Metanephros (tissue), 1 donor: ENCODE data around the gene PDZK1IP1. TPM values are rescaled to one million over a fixed set of nuclear protein-coding genes. Genes with fewer than 3 reads are reported as not detected.

ENCODE experiments used
- total RNA-seq: library from RNA; depleted of rRNA; stranded (reverse); fragments of >200 nt; gene quantifications from one replicate; pipeline ENCODE4 v1.2.3, GENCODE V29; 2014

The PDZK1IP1 gene
- total RNA-seq = 28.4 TPM

GRCh38 chr1:47189844-47190508, at the start of gene PDZK1IP1:
Gene PDZK1IP1, minus strand, starts transcription at chr1:47190036. Its CDS starts 104 bp downstream, at chr1:47189932.

DNA sequence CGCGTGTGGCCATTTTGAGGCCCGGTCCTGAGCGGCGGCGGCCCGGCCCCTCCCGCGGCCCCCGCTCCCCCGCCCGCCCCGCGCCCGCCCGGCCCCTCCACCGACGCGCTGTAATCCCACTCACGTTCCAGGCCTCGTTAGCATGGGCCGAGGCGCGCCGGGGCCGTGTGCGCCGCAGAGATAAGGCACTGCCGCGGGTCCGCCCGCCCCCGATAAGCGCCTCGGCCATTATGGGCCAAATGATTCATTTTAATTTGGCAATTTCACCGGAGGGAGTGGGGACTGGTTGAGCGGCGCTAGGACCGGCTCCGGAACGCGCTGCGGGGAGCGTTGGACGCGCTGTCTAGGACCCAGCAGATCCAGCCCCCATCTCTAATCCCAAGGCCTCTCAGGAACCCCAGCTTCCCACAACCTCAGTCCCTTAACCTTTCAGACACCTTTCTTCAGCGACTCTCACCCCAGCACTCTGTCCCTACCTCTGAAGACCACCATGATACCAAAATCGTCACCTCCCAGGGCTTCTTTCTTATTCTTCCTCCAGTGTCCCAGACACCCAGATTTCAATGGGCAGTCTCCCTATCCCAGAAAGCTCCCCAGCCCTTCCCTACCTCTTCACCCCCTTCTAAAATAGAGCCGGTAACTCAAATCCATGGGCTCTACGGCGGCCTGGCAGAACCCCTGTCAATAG, 42.5 kb upstream of the PDZK1IP1 start, which contains the start of gene TAL1:
TSS of gene TAL1 (minus strand) at position 39 of the 688 bp plus-strand sequence. CDS start 6,337 bp downstream, outside the sequence.

DNA sequence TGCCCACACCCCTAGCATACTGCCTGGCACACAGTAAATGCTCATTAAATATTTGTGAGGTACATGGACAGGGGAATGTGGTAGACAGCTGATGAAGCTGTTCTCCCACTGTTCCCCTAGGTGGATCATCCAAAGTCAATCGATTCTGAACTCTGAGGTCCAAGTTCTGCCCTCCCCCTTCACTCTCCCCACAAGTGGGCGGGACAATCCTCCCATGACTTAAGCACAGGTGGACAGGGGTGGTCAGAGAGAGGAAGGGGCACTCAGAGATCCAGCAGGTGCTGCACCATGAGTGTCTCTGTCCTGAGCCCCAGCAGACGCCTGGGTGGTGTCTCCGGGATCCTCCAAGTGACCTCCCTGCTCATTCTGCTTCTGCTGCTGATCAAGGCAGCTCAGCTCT, 52.6 kb downstream of the PDZK1IP1 start, which contains the start of gene CYP4A22:
TSS of gene CYP4A22 (plus strand) at position 244 of the 400 bp plus-strand sequence. CDS start at position 289, 45 bp downstream.

Other genes with a start within 250 kb of the PDZK1IP1 start
- gene CYP4A11, start 248.6 kb downstream of the PDZK1IP1 start, total RNA-seq = 22.1 TPM
- 7.4 TPM for gene CYP4X1, start 166.4 kb downstream of the PDZK1IP1 start, total RNA-seq
- gene CYP4Z1, start 122.8 kb downstream of the PDZK1IP1 start, total RNA-seq = 0.93 TPM
- 0.47 TPM for gene CYP4A22, start 52.6 kb downstream of the PDZK1IP1 start, total RNA-seq
- 17.2 TPM for gene TAL1, start 42.2 kb upstream of the PDZK1IP1 start, total RNA-seq
- 6.6 TPM for gene STIL, start 124.1 kb upstream of the PDZK1IP1 start, total RNA-seq
- 40.3 TPM for gene CMPK1, start 143.8 kb upstream of the PDZK1IP1 start, total RNA-seq
- not detected for gene FOXE3, start 226.2 kb upstream of the PDZK1IP1 start, total RNA-seq
- 6.4 TPM for gene FOXD2, start 248.0 kb upstream of the PDZK1IP1 start, total RNA-seq